Activated CD8-positive, alpha-beta T cell treated with anti-CD3 and anti-CD28 coated beads for 36 hours (primary cell): Measurements from ENCODE around the gene CXXC5. TPM values are rescaled to one million over a fixed set of nuclear protein-coding genes. Genes with fewer than 3 reads are reported as not detected.
A peak's percentile ranks its signal among the peaks of the same experiment; 100 is the strongest.

Source experiments
- ATAC-seq: fragments of 200-7000 bp; cut with Tn5 transposase; one replicate; pipeline ENCODE4 v1.10.0; 2021; ENCODE audit warnings: mild to moderate bottlenecking, moderate library complexity
- CTCF ChIA-PET: fragments of 350-600 bp; sonication (Branson Sonifier 250); formaldehyde crosslinking; loops from one replicate; lab custom pipeline; 2021; ENCODE audit warnings: antibody characterized with exemption; lab: Charles Lee
- POLR2A ChIA-PET: fragments of 350-600 bp; sonication (Branson Sonifier 250); formaldehyde crosslinking; loops from one replicate; lab custom pipeline; 2021; ENCODE audit warnings: antibody characterized with exemption; lab: Charles Lee
- DNase-seq: peaks from one replicate; pipeline ENCODE4 v3.0.0-alpha.2; 2020
- H3K27ac Mint-ChIP-seq: one replicate; pipeline ENCODE4 v1.8.0; 2021; ENCODE audit warnings: mild to moderate bottlenecking, mixed read lengths
- H3K27me3 Mint-ChIP-seq: one replicate; pipeline ENCODE4 v1.8.0; 2021; ENCODE audit warnings: mixed read lengths
- H3K36me3 Mint-ChIP-seq: one replicate; pipeline ENCODE4 v1.8.0; 2021; ENCODE audit warnings: low read depth, mixed read lengths
- H3K4me1 Mint-ChIP-seq: one replicate; pipeline ENCODE4 v1.8.0; 2021; ENCODE audit warnings: low read depth, mixed read lengths
- H3K4me3 Mint-ChIP-seq: one replicate; pipeline ENCODE4 v1.8.0; 2021; ENCODE audit warnings: mild to moderate bottlenecking, moderate library complexity, mixed read lengths
- H3K9me3 Mint-ChIP-seq: one replicate; pipeline ENCODE4 v1.8.0; 2021; ENCODE audit warnings: mixed read lengths
- CTCF ChIP-seq: fragments of 200-600 bp; IDR thresholded peaks from one replicate; pipeline ENCODE4 v1.8.0; 2022; ENCODE audit warnings: antibody characterized with exemption, mild to moderate bottlenecking
- intact Hi-C: fragments of 100-400 bp; cut with micrococcal nuclease; formaldehyde crosslinking; loops from one replicate; pipeline ENCODE4 v1.10.0; 2022
- total RNA-seq, 2 experiments: library from RNA; stranded (reverse); gene quantifications; one replicate each; pipeline ENCODE4 v1.2.3, GENCODE V29; 2021

The CXXC5 gene
- total RNA-seq, 2 experiments from 2014 or later: 3.5 to 4.3 TPM

- ATAC-seq: no peak
- no peaks in the 10 kb centered on the region for H3K9me3 Mint-ChIP-seq
- DNase-seq: no peak
- peak overlapping the region; percentile 77 for H3K4me3 Mint-ChIP-seq
- H3K27ac Mint-ChIP-seq: no peak overlapping the region
- H3K36me3 Mint-ChIP-seq: no peaks in the 10 kb centered on the region
- peaks cover 43% of the 10 kb centered on the region for H3K27me3 Mint-ChIP-seq
- intact Hi-C loops: loop anchor here (5.0 kb wide), 1 partner anchor 62 kb away; no protein-coding TSS in a partner anchor
- ChIA-PET CTCF (interaction anchor here (0.7 to 5.8 kb wide), 10 partner anchors 9 to 137 kb away, joined by 3 to 40 read pairs (median 3); no protein-coding TSS in a partner anchor), POLR2A (interaction anchor here (0.7 to 11.4 kb wide), 6 partner anchors 14 to 109 kb away, joined by 3 to 87 read pairs (median 4); no protein-coding TSS in a partner anchor)
- H3K4me1 Mint-ChIP-seq: peaks cover 47% of the 10 kb centered on the region
- TF ChIP-seq CTCF: peak; percentile 5
These were observed 2.5 kb downstream of the CXXC5 start for GRCh38 chr5:139650689-139651042.

- ChIA-PET CTCF (interaction anchor here (0.7 to 5.8 kb wide), 10 partner anchors 8 to 136 kb away, joined by 3 to 40 read pairs (median 4); no protein-coding TSS in a partner anchor), POLR2A (interaction anchor here (0.5 to 11.4 kb wide), 6 partner anchors 11 to 114 kb away, joined by 3 to 87 read pairs (median 4); no protein-coding TSS in a partner anchor)
- ATAC-seq (no peak), DNase-seq (no peak)
- TF ChIP-seq CTCF: no peak
- Mint-ChIP-seq H3K27me3 (peaks cover 42% of the 10 kb centered on the region), H3K9me3 (no peaks in the 10 kb centered on the region), H3K4me3 (no peak overlapping the region), H3K27ac (no peak overlapping the region), H3K4me1 (peaks cover 47% of the 10 kb centered on the region), H3K36me3 (no peaks in the 10 kb centered on the region)
- intact Hi-C loops: loop anchor here (5.0 kb wide), 1 partner anchor 61 kb away; no protein-coding TSS in a partner anchor
These were observed 3.1 kb downstream of the CXXC5 start for GRCh38 chr5:139651043-139651834.

GRCh38 chr5:139651853-139652787 lies 4.0 kb downstream of the CXXC5 start:
- H3K9me3 Mint-ChIP-seq: no peaks in the 10 kb centered on the region
- H3K36me3 Mint-ChIP-seq: no peaks in the 10 kb centered on the region
- peak; percentile 92 for DNase-seq
- peak overlapping the region; percentile 7 for H3K4me3 Mint-ChIP-seq
- peaks cover 48% of the 10 kb centered on the region for H3K4me1 Mint-ChIP-seq
- H3K27ac Mint-ChIP-seq: peak overlapping the region; percentile 17
- intact Hi-C loops: loop anchor here (5.0 kb wide), 1 partner anchor 60 kb away; no protein-coding TSS in a partner anchor
- peaks cover 34% of the 10 kb centered on the region for H3K27me3 Mint-ChIP-seq
- TF ChIP-seq CTCF: no peak
- ChIA-PET CTCF (interaction anchor here (1.2 to 5.8 kb wide), 5 partner anchors 17 to 123 kb away, joined by 3 to 40 read pairs (median 4); no protein-coding TSS in a partner anchor), POLR2A (interaction anchor here (0.5 to 11.4 kb wide), 5 partner anchors 9 to 113 kb away, joined by 3 to 87 read pairs (median 3); no protein-coding TSS in a partner anchor)
- ATAC-seq: peak; percentile 72

GRCh38 chr5:139652788-139653241 lies 4.7 kb downstream of the CXXC5 start:
- peaks cover 29% of the 10 kb centered on the region for H3K27me3 Mint-ChIP-seq
- ChIA-PET POLR2A (interaction anchor here (1.4 to 11.4 kb wide), 2 partner anchors 8 to 17 kb away, joined by 4 to 87 read pairs; no protein-coding TSS in a partner anchor), CTCF (interaction anchor here (1.2 to 5.8 kb wide), 3 partner anchors 18 to 113 kb away, joined by 3 to 40 read pairs (median 28); no protein-coding TSS in a partner anchor)
- peak; percentile 35 for ATAC-seq
- no peak for TF ChIP-seq CTCF
- intact Hi-C loops: loop anchor here (5.0 kb wide), 1 partner anchor 59 kb away; no protein-coding TSS in a partner anchor
- peak; percentile 48 for DNase-seq
- peak overlapping the region; percentile 17 for H3K27ac Mint-ChIP-seq
- no peaks in the 10 kb centered on the region for H3K9me3 Mint-ChIP-seq
- peaks cover 54% of the 10 kb centered on the region for H3K4me1 Mint-ChIP-seq
- H3K36me3 Mint-ChIP-seq: no peaks in the 10 kb centered on the region
- peak overlapping the region; percentile 7 for H3K4me3 Mint-ChIP-seq
